HG02610 (cell line): Measurements from ENCODE around the gene CTNNB1.

Experiments
- ATAC-seq: cut with Tn5 transposase; IDR thresholded peaks from one replicate; pipeline ENCODE4 v1.9.1; 2021; ENCODE audit warnings: mild to moderate bottlenecking, moderate library complexity; ENCODE audit not compliant: unreplicated experiment

The CTNNB1 gene

DNA sequence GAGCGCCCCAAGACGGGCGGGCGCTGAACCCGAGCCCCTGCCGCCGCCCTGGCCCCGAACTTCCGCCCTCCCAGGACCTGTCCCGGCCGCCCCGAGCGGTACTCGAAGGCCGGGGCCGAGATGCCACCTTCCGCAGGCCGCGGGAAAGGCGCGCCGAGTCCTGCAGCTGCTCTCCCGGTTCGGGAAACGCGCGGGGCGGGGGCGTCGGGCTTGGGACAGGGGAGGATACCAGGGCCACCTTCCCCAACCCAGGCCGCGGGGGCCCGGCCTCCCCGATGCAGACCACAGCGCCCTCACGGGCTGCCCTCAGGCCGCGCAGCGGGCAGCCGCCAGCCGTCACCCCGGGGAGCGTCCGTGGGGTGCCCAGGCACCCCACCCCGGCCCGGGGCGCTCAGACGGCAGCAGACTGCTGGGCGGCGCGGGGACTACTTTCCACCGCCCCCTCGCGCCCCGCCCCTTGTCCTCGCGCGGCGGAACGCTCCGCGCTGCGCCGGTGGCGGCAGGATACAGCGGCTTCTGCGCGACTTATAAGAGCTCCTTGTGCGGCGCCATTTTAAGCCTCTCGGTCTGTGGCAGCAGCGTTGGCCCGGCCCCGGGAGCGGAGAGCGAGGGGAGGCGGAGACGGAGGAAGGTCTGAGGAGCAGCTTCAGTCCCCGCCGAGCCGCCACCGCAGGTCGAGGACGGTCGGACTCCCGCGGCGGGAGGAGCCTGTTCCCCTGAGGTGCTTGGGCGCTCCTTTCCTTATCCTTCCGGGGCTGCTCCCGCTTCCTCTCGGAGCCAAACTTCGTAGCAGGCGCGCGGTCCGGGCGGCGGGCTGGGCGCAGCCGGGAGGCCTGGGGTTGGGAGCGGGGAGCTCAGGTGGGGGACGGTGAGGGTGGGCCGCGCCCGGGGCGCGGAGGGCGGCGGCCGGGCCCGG is at the start of gene CTNNB1:
TSS of gene CTNNB1 (plus strand) at position 556 of the 916 bp plus-strand sequence. CDS start 24,564 bp downstream, outside the sequence.
- peak; percentile 73 for ATAC-seq

DNA sequence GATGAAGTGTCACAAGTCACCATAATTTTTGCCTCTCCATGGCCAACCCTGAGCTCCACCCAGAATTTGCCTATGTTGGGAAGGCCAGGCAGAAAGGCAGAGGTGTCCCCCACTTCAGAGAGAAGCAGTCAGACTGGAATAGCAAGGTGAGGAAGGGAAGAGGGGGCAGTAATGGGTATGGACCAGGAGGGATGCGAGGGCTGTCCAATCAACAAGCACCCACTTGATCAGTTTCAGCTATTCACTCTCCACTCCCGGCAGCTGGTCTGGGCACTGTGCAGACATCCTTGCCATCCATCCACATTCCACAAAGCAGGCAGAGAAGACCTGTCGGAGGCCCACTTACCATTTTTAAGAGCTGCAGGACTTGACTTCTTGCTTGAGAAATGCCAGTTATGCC is 43.5 kb upstream of the CTNNB1 start:
- ATAC-seq = no peak

GRCh38 chr3:41158947-41159346 is 40.4 kb upstream of the CTNNB1 start:
- no peak for ATAC-seq

GRCh38 chr3:41159588-41160189 is 39.6 kb upstream of the CTNNB1 start:
- no peak for ATAC-seq

- ATAC-seq = no peak
These were observed 36.8 kb upstream of the CTNNB1 start for GRCh38 chr3:41162541-41162940.

- no peak for ATAC-seq
These were observed 36.3 kb upstream of the CTNNB1 start for GRCh38 chr3:41163006-41163405.

- ATAC-seq = no peak
These were observed 35.9 kb upstream of the CTNNB1 start for GRCh38 chr3:41163421-41163820.

DNA sequence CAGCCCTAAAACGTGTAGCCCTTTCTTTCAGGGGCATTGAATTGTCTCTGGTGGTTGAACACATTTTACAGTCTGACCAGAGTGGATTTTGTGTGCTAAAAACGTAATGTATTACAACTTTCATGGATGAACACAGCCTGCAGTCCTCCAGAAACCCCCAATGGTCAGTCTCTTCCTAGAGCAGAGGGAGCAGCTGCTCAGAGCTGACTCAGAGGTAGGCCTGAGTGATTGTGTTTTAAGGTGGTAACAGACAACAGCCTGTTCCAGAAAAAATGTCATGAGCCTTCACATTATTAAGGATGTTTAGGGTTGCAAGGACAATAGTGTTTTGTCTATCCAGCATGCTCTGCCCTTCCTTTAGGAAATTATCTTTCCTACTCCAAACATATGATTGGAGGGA is 34.5 kb upstream of the CTNNB1 start:
- ATAC-seq = no peak

- ATAC-seq = no peak
These were observed 31.4 kb upstream of the CTNNB1 start for GRCh38 chr3:41167722-41168497.

DNA sequence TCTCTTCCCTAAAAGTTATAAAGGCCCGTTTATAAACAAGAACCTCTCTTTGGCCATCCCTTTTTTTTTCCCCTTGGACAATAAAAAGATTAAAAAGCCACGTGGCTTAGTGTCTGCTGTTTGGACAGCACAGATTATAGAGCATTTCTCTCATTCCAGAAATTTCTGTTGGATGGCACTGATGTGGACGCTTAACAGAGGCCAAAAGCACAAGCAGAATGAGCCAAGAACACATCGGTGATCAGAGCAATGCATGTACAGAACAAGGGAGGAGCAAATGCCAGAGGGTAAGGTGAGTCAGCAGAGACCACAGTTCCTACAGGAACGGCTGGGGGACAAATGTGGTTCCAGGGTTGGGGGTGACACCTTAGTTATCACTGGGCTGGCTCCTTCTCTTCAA is 30.3 kb upstream of the CTNNB1 start:
- ATAC-seq = no peak

- no peak for ATAC-seq
These were observed 25.1 kb upstream of the CTNNB1 start for GRCh38 chr3:41173926-41174885.

- ATAC-seq = no peak
These were observed 23.9 kb upstream of the CTNNB1 start for GRCh38 chr3:41175365-41175764.

- ATAC-seq = no peak
These were observed 22.7 kb upstream of the CTNNB1 start for GRCh38 chr3:41176596-41176995.

DNA sequence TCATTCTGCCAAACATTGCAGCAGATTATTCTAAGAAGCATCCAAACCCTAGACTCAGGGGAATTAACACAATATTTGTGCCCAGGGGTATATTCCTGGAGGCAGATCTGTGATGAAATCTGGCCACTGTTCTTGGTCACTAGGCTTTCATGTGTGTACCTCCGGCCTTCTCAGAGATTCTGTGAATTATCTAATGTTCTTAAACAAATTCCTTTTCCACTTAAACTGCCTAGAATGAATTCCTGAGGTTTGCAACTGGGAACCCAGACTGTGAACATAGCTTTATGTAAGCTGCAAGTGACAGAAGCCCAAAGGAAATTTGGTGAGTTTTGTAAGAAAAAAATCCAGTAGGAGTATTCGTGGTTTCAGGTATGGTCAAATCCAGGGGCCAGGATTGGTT is 20.7 kb upstream of the CTNNB1 start:
- ATAC-seq = no peak

DNA sequence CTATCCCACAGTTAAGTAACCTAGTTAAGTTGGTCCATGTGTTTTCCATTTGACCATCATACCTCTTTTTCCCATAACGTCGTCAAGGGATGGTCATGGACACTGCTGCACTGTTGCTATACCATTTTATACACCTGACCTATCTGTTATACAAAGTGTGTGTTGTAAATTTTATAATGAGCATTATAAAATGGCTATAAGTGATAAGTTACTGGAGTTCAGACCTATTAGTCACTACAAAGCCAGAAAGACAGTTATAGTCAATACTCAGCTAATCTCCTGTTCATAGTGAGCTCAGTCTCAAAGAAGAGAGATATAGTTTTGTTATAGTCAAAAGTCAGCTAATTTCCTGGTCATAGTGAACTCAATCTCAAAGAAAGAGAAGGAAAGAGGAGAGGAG is 18.9 kb upstream of the CTNNB1 start:
- no peak for ATAC-seq

- no peak for ATAC-seq
These were observed 16.7 kb upstream of the CTNNB1 start for GRCh38 chr3:41182504-41183059.

DNA sequence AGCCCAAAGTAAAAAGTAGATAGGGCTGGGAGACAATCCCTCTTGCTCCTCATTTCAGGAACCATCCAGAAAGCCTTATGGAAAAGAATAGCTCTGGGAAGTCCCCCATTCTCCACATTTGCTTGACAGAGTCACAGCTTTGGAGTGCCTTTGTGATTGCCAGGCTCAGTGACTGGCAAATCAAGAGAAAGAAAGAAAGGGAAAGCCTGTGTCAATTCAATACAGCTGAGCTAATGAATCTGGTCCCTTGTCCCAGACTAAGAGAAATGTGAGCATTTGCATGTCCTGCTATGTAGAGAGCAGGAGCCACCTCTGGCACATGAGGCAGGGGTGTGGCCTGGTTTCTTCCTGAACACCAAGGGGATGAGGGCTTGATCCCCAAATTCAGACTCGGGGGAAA is 14.9 kb upstream of the CTNNB1 start:
- ATAC-seq = no peak

DNA sequence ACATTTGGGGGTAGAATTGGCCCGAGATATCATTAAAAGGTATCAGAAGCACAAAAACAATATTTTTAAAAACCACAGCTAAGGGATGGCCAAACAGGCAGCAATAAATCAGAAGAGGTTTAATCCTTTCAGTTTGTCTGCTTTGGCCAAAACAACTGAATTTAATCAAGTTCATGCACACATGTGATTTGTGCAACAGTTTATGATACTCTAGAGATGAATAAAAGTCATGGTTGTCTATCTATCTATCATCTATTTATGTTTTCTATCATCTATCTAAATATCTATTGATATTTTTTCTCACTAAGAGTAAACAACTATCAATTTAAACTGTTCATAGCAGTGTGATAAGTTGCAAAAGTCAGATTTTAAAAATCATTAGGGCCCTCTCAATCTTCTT is 13.0 kb upstream of the CTNNB1 start:
- no peak for ATAC-seq

GRCh38 chr3:41188306-41188705 is 11.0 kb upstream of the CTNNB1 start:
- no peak for ATAC-seq
